ENCODE measurements around the gene VASP.

VASP gene

DNA sequence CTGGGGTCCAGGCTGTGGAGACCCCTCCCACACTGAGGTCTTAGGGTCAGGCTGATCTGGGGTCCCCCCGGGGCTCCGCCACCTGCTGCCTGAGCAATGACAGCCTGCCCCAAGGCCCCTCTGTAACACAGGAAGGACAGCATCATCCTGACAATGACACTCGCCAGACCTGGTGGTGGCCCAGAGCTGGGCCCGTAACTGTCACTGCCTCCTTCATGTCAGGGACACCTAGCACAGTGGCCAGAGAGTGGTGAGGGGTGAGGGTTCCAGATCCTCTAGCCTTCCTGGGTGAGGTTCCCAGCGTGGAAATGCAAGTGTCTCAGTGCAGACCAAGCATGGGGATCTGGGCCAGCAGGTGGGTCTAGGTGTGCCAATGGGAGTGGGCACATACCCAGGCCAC, 49.6 kb downstream of the VASP start:
- no peak for DNase-seq (ENCODE audit: low read depth)

DNA sequence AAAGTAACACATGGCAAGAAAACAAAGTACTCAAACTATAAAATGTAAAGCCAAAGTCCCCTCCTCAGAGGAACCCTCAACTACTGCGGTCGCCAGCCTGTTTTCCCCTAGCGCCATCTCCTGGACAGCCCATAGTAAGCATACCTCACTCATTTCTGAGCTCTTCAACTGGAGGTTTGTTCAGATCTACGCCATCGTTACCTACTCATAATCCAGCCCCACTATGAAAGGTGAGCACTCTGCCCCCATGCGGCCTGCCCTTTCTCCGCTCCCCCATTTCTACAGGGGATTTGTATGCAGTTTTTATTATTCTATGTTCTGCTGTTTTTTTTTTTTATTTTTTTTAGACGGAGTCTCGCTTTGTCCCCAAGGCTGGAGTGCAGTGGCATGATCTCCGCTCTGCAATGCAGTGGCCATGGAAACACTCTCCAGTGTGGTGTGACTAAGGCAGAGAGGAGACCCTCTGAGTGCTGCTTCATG, 51.2 kb downstream of the VASP start:
- peak; percentile 59 for DNase-seq (ENCODE audit: low read depth)

DNA sequence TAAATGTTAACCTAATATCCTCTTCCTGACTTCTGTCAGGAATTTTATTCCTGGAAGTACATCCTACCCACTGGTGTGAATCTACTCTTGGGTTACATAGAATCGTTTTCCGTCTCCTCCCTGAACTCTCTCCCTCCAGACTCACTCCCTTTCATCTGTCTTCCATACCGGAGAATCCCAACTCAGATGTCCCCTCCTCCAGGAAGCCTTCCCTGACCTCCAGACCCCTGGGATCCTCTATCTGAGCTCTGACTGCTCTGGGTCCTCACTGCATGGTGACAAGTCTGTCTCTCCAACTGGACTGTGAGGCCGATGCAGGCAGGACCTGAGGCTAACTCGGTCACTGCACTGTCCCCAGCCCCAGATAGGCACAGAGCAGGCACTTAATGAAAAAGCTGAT, 52.8 kb downstream of the VASP start:
- DNase-seq (ENCODE audit: low read depth): no peak

DNA sequence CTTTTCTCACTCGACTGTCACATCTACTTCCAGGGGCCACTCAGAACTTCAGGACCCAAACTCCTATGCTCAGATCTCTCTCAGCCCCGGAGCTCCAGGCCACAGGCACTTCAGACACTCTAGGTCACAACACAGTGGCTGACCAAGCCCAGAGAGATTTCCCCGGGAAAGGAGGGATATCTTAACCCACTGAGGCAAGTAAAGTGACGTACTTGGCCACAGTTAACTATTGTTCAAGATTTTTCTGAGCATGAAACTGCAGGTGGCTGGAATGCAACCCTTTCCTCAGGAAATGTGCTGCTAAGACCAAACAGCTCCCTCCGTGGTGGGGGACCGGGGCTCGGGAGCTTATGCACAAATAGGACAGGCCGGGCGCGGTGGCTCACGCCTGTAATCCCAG, 53.4 kb downstream of the VASP start:
- no peak for DNase-seq (ENCODE audit: low read depth)

DNA sequence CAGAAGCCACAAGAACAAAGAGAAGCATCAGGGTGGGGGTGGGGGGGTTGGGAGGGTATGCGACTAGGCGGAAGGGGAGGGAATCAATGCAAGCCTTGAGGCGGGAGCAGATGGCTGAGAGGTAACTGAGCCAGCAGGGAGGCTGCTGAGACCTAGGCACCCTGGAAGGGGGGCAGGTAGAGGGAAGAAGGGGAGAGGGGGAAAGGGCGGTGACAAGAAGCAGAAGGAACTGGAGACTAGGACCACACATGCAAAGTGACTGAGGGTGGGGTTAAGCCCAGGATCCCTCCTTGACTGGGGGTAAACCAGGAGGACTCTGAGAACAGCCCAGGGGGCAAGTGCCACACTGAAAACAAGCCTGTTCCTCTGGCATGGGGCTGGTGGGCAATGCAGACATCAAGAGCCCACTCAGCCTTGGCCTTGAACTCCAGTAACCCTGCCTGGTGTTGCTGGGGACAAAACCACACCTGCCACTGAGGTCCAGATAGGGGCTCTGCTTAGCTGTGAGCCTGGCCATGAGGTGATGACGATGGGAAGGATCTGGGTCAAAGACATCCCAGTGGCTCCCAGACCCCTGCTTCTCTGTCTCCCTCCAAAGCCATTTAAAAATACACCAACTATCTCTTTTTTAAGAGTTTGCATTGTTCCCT, 57.0 kb downstream of the VASP start:
- no peak for DNase-seq (ENCODE audit: low read depth)

DNA sequence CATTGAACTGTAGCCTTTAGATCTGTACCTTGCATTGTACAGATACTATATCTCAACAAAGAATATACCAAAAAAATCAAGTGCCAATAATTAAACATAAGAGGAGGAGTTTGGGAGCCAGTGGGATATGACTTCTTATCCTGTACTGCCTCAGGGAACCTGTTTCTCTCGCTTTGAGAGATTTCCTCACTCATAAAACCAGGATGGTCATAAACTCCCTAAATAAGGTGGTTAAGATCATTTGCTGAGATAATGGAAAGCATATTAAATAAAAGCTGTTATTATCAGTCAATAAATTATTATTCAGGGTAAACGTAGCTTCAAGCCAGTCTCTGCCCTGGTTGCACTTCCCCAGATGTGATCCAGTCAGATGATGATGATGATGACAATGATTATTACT, 60.3 kb downstream of the VASP start:
- no peak for DNase-seq (ENCODE audit: low read depth)

DNA sequence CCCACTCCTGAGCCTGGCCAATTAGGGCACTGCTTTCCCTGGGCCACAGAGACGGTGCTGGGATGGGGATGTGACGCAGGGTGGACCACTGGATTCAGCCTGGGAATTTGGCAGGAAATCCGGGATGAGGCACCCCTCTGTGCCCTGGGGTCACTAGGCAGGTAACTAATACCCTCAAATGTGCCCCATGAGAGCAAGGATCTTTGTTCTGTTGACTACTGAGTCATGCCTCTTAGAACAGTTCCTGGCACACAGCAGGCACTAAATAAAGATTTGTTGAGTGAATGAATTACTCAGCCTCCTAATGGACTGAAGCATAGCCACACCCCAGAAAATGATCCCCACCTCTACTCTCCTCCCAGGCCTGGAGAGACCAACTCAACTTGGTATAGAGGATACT, 61.5 kb downstream of the VASP start:
- DNase-seq (ENCODE audit: low read depth): no peak

DNA sequence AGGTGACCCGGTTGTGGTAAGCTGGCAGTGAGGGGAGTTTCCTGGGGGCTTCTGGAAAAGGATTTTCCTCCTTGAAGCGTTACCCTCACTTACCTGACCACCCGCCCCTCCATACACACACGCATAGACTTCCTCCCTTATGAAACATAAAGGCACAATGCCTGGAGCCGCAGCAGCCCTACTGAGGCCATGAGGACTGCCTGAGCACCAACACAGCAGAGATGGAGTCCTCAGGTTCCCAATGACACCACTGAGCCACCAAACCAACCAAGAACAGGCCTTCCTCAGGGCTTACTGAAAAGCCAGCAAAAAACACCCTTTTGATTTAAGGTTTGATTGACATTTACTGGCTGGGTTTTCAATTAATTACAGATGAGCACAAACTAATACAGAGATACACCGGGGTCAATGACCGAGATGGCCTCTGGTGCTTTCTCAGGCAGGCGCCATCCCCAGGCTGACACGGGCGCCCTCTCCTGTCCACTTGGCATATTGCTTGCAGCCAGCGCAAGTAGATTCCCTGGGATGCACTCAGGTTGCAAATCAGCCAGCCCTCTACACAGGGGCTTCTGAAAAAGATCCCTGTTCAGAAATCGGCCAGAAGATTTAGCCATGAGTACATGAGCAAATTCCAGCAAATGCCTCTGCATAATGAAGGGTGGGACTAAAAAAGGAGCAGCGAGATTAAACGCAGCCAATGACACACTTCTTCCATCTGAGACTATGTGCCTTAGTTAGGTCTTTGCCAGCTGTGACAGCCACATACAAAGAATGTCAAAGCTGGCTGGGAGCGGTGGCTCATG, 62.5 kb downstream of the VASP start:
- DNase-seq (ENCODE audit: low read depth): peak; percentile 25

DNA sequence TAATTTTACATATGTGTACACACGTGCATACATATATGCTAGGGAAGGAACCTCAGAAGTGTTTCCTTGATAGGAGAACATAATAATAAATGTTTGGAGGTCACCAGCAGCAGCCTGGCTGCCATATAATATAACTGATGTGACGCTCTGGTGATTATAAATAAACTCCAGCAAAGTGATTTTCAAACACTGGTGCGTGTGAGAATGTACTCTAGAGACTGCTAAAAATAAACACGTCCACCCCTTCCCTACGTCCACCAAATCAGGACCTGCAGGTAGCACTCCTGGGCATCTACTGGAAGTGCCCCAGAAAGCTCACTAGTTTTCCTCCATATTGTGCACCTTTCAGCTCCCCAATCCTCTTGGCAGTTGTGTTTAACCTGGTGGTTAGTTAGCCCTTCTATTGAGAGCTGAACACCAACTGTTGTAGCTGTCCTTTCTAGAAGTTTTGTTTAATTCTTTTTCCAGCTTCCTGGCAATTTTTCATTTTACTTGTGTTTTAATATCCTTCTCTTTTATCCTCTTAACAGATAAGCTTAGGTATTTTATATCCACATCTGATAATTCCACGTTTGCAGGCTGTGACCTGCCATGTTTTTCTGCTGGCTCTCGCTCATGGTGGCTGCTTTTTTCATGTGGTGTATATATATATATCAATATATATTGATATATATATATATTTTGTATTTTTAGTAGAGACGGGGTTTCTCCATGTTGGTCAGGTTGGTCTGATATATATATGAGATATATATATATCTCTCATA, 64.4 kb downstream of the VASP start:
- DNase-seq (ENCODE audit: low read depth): no peak

DNA sequence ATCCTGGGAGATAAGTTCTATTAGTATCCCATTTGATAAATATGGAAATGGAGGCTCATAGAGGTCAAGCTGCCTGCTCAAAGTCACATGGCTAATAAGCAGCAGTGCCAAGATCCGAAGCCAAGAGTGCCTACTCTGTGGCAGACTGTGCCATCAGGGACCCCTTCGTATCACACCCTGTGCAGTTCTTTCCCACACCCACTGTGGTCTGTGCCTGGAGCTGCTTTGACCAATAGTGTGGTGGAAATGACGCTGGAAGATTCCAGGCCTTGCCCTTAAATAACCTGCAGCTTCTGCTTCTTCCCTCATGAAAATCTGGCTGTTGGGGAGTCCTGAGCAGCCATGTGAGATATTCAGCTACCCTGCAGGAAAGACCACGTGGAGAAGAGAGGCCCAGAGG, 67.2 kb downstream of the VASP start:
- no peak for DNase-seq (ENCODE audit: low read depth)

DNA sequence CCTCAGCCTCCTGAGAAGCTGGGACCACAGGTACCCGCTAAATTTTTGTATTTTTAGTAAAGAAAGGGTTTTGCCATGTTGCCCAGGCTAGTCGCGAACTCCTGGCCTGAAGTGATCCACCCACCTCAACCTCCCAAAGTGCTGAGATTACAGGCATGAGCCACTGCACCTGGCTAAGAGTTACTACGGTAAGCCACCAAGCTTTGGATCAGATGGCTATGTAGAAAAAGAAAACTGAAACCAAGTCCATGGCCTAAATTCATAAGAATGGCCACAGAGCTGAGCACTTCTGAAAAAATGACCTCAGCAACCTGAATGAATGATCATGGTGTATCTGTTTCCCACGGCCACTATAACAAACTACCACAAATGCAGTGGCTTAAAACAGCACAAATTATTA, 67.9 kb downstream of the VASP start:
- DNase-seq (ENCODE audit: low read depth): no peak

All from T follicular helper cell (primary cell).